Transverse colon (tissue), 4 donors: Measurements from ENCODE around the gene MUC20.

Experiments used
- CTCF ChIP-seq, 5 experiments: fragments of 200-600 bp in 3 of 5; fragments of 450-650 bp in 2 of 5; sonication (generic) in 3 of 5; IDR thresholded peaks; 1 replicate in 2 of 5; 2 replicates in 3 of 5; pipeline ENCODE4 v1.5.1; 2016 to 2017; ENCODE audit warnings: antibody characterized with exemption in 5 of 5, inconsistent platforms in 3 of 5, mild to moderate bottlenecking in 2 of 5, moderate library complexity in 1 of 5
- EP300 ChIP-seq: sonication (generic); formaldehyde crosslinking; IDR thresholded peaks from one replicate; pipeline ENCODE4 v1.6.1; 2017; ENCODE audit warnings: antibody characterized with exemption, low read depth
- POLR2A ChIP-seq: fragments of 450-650 bp; IDR thresholded peaks from one replicate; pipeline ENCODE4 v1.6.1; 2016; ENCODE audit warnings: antibody characterized with exemption, mild to moderate bottlenecking, moderate library complexity
- POLR2AphosphoS5 ChIP-seq, 3 donors: sonication (generic); formaldehyde crosslinking; IDR thresholded peaks; one replicate each; pipeline ENCODE4 v1.6.1; 2016; ENCODE audit warnings: antibody characterized with exemption in 3 of 3

GRCh38 chr3:195709676-195710085, 11.1 kb upstream of the MUC20 start:
- no peak for TF ChIP-seq CTCF (IDR thresholded peaks at IDR 0.05)
- no peak for TF ChIP-seq POLR2A
- TF ChIP-seq POLR2AphosphoS5 (IDR thresholded peaks at IDR 0.05): no peak
- no peak for TF ChIP-seq EP300
